NCI-H187 treated with DMSO at 0.1 percent for 48 hours (cell line): ENCODE measurements around the gene BPTF.
"Not testable (repeated sequence)": the region's sequence is repeated elsewhere in the genome, so short reads cannot be mapped to it uniquely, and the experiment has no call there.

Experiments used
- DNase-seq: peaks from one replicate; lab custom pipeline; 2025; lab: John Stamatoyannopoulos, UW

Gene BPTF

GRCh38 chr17:67824735-67825626 lies at the start of gene BPTF:
BPTF (plus strand) TSS chr17:67825503; CDS start chr17:67825725, 222 bp downstream.
- DNase-seq = no peak

- DNase-seq = no peak
These were observed 46.1 kb upstream of the BPTF start for GRCh38 chr17:67779098-67779672.

- no peak for DNase-seq
These were observed 40.8 kb upstream of the BPTF start for GRCh38 chr17:67784364-67785121.

- no peak for DNase-seq
These were observed 40.2 kb upstream of the BPTF start for GRCh38 chr17:67785122-67785477.

GRCh38 chr17:67785504-67785903 lies 39.8 kb upstream of the BPTF start:
- no peak for DNase-seq

- DNase-seq = no peak
These were observed 24.8 kb upstream of the BPTF start for GRCh38 chr17:67800495-67800928.

- no peak for DNase-seq
These were observed 23.6 kb upstream of the BPTF start for GRCh38 chr17:67801626-67802175.

GRCh38 chr17:67810464-67810863 lies 14.8 kb upstream of the BPTF start:
- no peak for DNase-seq

GRCh38 chr17:67812380-67812779 lies 12.9 kb upstream of the BPTF start:
- not testable (repeated sequence) for DNase-seq

GRCh38 chr17:67813803-67814180 lies 11.5 kb upstream of the BPTF start:
- no peak for DNase-seq

GRCh38 chr17:67818110-67819002 lies 6.9 kb upstream of the BPTF start:
- no peak for DNase-seq

GRCh38 chr17:67819722-67820121 lies 5.6 kb upstream of the BPTF start:
- no peak for DNase-seq

- no peak for DNase-seq
These were observed 3.4 kb upstream of the BPTF start for GRCh38 chr17:67821871-67822367.

- DNase-seq = not testable (repeated sequence)
These were observed 611 bp downstream of the BPTF start for GRCh38 chr17:67825627-67826601.

GRCh38 chr17:67829331-67829730 lies 4.0 kb downstream of the BPTF start:
- DNase-seq = no peak

GRCh38 chr17:67830440-67830839 lies 5.1 kb downstream of the BPTF start:
- no peak for DNase-seq

- no peak for DNase-seq
These were observed 6.0 kb downstream of the BPTF start for GRCh38 chr17:67831268-67831667.

GRCh38 chr17:67833134-67833533 lies 7.8 kb downstream of the BPTF start:
- no peak for DNase-seq

- DNase-seq = no peak
These were observed 8.8 kb downstream of the BPTF start for GRCh38 chr17:67833946-67834631.
